HepG2 (cell line): ENCODE results near the gene UQCRC2. TPM values are rescaled to one million over a fixed set of nuclear protein-coding genes. Genes with fewer than 3 reads are reported as not detected.

ENCODE experiments used
- FIP1L1 ChIP-seq: fragments of 200-400 bp; formaldehyde crosslinking; IDR thresholded peaks from 2 replicates; pipeline ENCODE4 v1.6.1; 2018; ENCODE audit warnings: low read depth, mild to moderate bottlenecking, low read length, moderate library complexity, borderline replicate concordance; ENCODE audit not compliant: insufficient read depth
- HES4 ChIP-seq: sonication (generic); formaldehyde crosslinking; IDR thresholded peaks from 2 replicates; pipeline ENCODE4 v1.9.0; 2021; ENCODE audit warnings: mild to moderate bottlenecking, missing genetic modification reagents, borderline replicate concordance
- HNF4A ChIP-seq: sonication (generic); formaldehyde crosslinking; IDR thresholded peaks from 2 replicates; pipeline ENCODE4 v1.4.0; 2020; ENCODE audit warnings: missing genetic modification reagents
- KDM2A ChIP-seq: sonication (generic); formaldehyde crosslinking; IDR thresholded peaks from 2 replicates; pipeline ENCODE4 v1.4.0; 2020; ENCODE audit warnings: low read depth, missing genetic modification reagents, borderline replicate concordance
- NCOR1 ChIP-seq: fragments of 200-600 bp; sonication (generic); IDR thresholded peaks from 2 replicates; pipeline ENCODE4 v1.7.0; 2017; ENCODE audit warnings: antibody characterized with exemption, low read length, borderline replicate concordance
- NR2F1 ChIP-seq, 2 experiments: fragments of 450-650 bp in 1 of 2; formaldehyde crosslinking in 1 of 2; IDR thresholded peaks; 2 replicates each; pipeline versions ENCODE4 v1.5.0 to v1.6.1; 2016 to 2020; ENCODE audit warnings: mild to moderate bottlenecking in 1 of 2, missing compliant biosample characterization in 1 of 2, missing genetic modification reagents in 1 of 2, moderate library complexity in 1 of 2
- PHF8 ChIP-seq: sonication (generic); formaldehyde crosslinking; IDR thresholded peaks from 2 replicates; pipeline ENCODE4 v1.5.0; 2020; ENCODE audit warnings: missing genetic modification reagents
- RBFOX2 ChIP-seq: fragments of 200-400 bp; formaldehyde crosslinking; IDR thresholded peaks from 2 replicates; pipeline ENCODE4 v1.6.1; 2017; ENCODE audit warnings: low read depth, mild to moderate bottlenecking, low read length
- REL ChIP-seq: sonication (generic); formaldehyde crosslinking; conservative IDR thresholded peaks from 2 replicates; pipeline ENCODE4 v1.8.0; 2022; ENCODE audit warnings: mild to moderate bottlenecking, missing genetic modification reagents, moderate library complexity
- REXO4 ChIP-seq: sonication (generic); formaldehyde crosslinking; IDR thresholded peaks from 2 replicates; pipeline ENCODE4 v1.8.0; 2022; ENCODE audit warnings: missing genetic modification reagents, mild to moderate bottlenecking, borderline replicate concordance
- TCF7 ChIP-seq: sonication (generic); IDR thresholded peaks from 2 replicates; pipeline ENCODE4 v1.6.1; 2016; ENCODE audit warnings: antibody characterized with exemption, low read depth
- ZBTB1 ChIP-seq: sonication (generic); formaldehyde crosslinking; IDR thresholded peaks from 2 replicates; pipeline ENCODE4 v1.4.0; 2020; ENCODE audit warnings: missing genetic modification reagents, borderline replicate concordance
- ZKSCAN5 ChIP-seq: sonication (generic); formaldehyde crosslinking; IDR thresholded peaks from 2 replicates; pipeline ENCODE4 v1.5.1; 2020; ENCODE audit warnings: mild to moderate bottlenecking, missing genetic modification reagents
- ZNF136 ChIP-seq: sonication (generic); formaldehyde crosslinking; IDR thresholded peaks from 2 replicates; pipeline ENCODE4 v1.8.1; 2022; ENCODE audit warnings: low read depth, mild to moderate bottlenecking, moderate library complexity, missing genetic modification reagents
- ZNF615 ChIP-seq: sonication (generic); formaldehyde crosslinking; IDR thresholded peaks from 2 replicates; pipeline ENCODE4 v1.5.0; 2020; ENCODE audit warnings: mild to moderate bottlenecking, missing genetic modification reagents, borderline replicate concordance
- ZNF703 ChIP-seq: sonication (generic); formaldehyde crosslinking; IDR thresholded peaks from 2 replicates; pipeline ENCODE4 v1.5.1; 2020; ENCODE audit warnings: missing genetic modification reagents, mild to moderate bottlenecking, moderate library complexity, borderline replicate concordance
- polyA plus RNA-seq, 8 experiments: library from polyadenylated mRNA; depleted of rRNA in 3 of 8; stranded (reverse) in 7 of 8; unstranded in 1 of 8; fragments of >200 nt; fragmentation: Illumina TruSeq in 4 of 8; extraction: Trizol in 4 of 8; gene quantifications; 2 replicates each; pipeline versions ENCODE4 v1.2.1 to v1.2.3, GENCODE V29; 2011 to 2016; ENCODE audit warnings: low read depth in 4 of 8, missing spikeins in 1 of 8, mixed read lengths in 1 of 8; ENCODE audit not compliant: insufficient read depth in 1 of 8
- total RNA-seq, 5 experiments: library from RNA; depleted of rRNA; stranded (reverse); fragments of >200 nt; fragmentation: Illumina TruSeq; extraction: Trizol; gene quantifications; 2 replicates each; pipeline ENCODE4 v1.2.3, GENCODE V29; 2016; ENCODE audit warnings: low read depth in 1 of 5
- TF ChIP-seq, protein P1 (sequence below): sonication (generic); formaldehyde crosslinking; IDR thresholded peaks from 2 replicates; pipeline ENCODE4 v1.4.0; 2020; ENCODE audit warnings: mild to moderate bottlenecking, missing genetic modification reagents
- TF ChIP-seq, protein P2 (sequence below): IDR thresholded peaks from 2 replicates; pipeline ENCODE4 v1.4.0; 2020; ENCODE audit warnings: mild to moderate bottlenecking, missing genetic modification reagents
- TF ChIP-seq, protein P3 (sequence below): sonication (generic); formaldehyde crosslinking; IDR thresholded peaks from 2 replicates; pipeline ENCODE4 v1.4.0; 2020; ENCODE audit warnings: missing genetic modification reagents, borderline replicate concordance

UQCRC2 gene
- total and polyA plus RNA-seq, 2 of the 13 experiments (the other 11 are each of a cell fraction or from before 2014, with no cell fraction given): 442 to 536 TPM

- TF ChIP-seq HES4 (CRISPR knock-in tag): peak; percentile 80; the same call in 1 of the 2 replicates
- TF ChIP-seq, protein P1, sequence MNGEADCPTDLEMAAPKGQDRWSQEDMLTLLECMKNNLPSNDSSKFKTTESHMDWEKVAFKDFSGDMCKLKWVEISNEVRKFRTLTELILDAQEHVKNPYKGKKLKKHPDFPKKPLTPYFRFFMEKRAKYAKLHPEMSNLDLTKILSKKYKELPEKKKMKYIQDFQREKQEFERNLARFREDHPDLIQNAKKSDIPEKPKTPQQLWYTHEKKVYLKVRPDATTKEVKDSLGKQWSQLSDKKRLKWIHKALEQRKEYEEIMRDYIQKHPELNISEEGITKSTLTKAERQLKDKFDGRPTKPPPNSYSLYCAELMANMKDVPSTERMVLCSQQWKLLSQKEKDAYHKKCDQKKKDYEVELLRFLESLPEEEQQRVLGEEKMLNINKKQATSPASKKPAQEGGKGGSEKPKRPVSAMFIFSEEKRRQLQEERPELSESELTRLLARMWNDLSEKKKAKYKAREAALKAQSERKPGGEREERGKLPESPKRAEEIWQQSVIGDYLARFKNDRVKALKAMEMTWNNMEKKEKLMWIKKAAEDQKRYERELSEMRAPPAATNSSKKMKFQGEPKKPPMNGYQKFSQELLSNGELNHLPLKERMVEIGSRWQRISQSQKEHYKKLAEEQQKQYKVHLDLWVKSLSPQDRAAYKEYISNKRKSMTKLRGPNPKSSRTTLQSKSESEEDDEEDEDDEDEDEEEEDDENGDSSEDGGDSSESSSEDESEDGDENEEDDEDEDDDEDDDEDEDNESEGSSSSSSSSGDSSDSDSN (CRISPR knock-in tag): no peak; the same call in 1 of the 2 replicates
- no peak for TF ChIP-seq KDM2A (CRISPR knock-in tag)
- TF ChIP-seq ZBTB1: no peak
- no peak for TF ChIP-seq REXO4 (CRISPR knock-in tag)
- no peak for TF ChIP-seq PHF8 (CRISPR knock-in tag)
- peak; percentile 25; the same call in 1 of the 2 replicates for TF ChIP-seq ZKSCAN5 (CRISPR knock-in tag)
- no peak for TF ChIP-seq REL (CRISPR knock-in tag)
- TF ChIP-seq RBFOX2: no peak
- no peak for TF ChIP-seq ZNF703 (CRISPR knock-in tag)
- 0 out of 2 replicates have a peak, but pooled peaks have one; percentile 49 for TF ChIP-seq ZNF136 (CRISPR knock-in tag)
- TF ChIP-seq FIP1L1: no peak
- TF ChIP-seq, protein P2, sequence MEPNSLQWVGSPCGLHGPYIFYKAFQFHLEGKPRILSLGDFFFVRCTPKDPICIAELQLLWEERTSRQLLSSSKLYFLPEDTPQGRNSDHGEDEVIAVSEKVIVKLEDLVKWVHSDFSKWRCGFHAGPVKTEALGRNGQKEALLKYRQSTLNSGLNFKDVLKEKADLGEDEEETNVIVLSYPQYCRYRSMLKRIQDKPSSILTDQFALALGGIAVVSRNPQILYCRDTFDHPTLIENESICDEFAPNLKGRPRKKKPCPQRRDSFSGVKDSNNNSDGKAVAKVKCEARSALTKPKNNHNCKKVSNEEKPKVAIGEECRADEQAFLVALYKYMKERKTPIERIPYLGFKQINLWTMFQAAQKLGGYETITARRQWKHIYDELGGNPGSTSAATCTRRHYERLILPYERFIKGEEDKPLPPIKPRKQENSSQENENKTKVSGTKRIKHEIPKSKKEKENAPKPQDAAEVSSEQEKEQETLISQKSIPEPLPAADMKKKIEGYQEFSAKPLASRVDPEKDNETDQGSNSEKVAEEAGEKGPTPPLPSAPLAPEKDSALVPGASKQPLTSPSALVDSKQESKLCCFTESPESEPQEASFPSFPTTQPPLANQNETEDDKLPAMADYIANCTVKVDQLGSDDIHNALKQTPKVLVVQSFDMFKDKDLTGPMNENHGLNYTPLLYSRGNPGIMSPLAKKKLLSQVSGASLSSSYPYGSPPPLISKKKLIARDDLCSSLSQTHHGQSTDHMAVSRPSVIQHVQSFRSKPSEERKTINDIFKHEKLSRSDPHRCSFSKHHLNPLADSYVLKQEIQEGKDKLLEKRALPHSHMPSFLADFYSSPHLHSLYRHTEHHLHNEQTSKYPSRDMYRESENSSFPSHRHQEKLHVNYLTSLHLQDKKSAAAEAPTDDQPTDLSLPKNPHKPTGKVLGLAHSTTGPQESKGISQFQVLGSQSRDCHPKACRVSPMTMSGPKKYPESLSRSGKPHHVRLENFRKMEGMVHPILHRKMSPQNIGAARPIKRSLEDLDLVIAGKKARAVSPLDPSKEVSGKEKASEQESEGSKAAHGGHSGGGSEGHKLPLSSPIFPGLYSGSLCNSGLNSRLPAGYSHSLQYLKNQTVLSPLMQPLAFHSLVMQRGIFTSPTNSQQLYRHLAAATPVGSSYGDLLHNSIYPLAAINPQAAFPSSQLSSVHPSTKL (CRISPR knock-in tag): no peak; the same call in 1 of the 2 replicates
- TF ChIP-seq NCOR1: peak; percentile 71; the same call in 1 of the 2 replicates
- TF ChIP-seq, protein P3, sequence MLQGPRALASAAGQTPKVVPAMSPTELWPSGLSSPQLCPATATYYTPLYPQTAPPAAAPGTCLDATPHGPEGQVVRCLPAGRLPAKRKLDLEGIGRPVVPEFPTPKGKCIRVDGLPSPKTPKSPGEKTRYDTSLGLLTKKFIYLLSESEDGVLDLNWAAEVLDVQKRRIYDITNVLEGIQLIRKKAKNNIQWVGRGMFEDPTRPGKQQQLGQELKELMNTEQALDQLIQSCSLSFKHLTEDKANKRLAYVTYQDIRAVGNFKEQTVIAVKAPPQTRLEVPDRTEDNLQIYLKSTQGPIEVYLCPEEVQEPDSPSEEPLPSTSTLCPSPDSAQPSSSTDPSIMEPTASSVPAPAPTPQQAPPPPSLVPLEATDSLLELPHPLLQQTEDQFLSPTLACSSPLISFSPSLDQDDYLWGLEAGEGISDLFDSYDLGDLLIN (CRISPR knock-in tag): no peak
- TF ChIP-seq NR2F1 (CRISPR knock-in tag; IDR thresholded peaks at IDR 0.05): peak in 1 of 2 experiments; percentile 12; a peak in 1 of 4 replicates
- TF ChIP-seq ZNF615: peak; percentile 52; the same call in 1 of the 2 replicates
- peak; percentile 68 for TF ChIP-seq HNF4A (CRISPR knock-in tag)
- TF ChIP-seq TCF7: no peak
Measured at GRCh38 chr16:21952040-21952792, 945 bp upstream of the UQCRC2 start (continued).
